Endothelial cell (in vitro differentiated cells): Measurements from ENCODE around the gene LGMN. TPM values are rescaled to one million over a fixed set of nuclear protein-coding genes. Genes with fewer than 3 reads are reported as not detected.

Experiments used
- DNase-seq: peaks from one replicate; pipeline ENCODE4 v3.0.0; 2021; ENCODE audit warnings: low spot score
- H3K27ac Mint-ChIP-seq: one replicate; pipeline ENCODE4 v1.8.0; 2021; ENCODE audit warnings: mixed read lengths, inconsistent platforms; ENCODE audit not compliant: unreplicated experiment
- H3K27me3 Mint-ChIP-seq: one replicate; pipeline ENCODE4 v1.8.0; 2021; ENCODE audit warnings: mild to moderate bottlenecking, moderate library complexity, mixed read lengths, inconsistent platforms; ENCODE audit not compliant: unreplicated experiment
- H3K36me3 Mint-ChIP-seq: one replicate; pipeline ENCODE4 v1.8.0; 2021; ENCODE audit warnings: mild to moderate bottlenecking, low read depth, mixed read lengths, inconsistent platforms; ENCODE audit not compliant: unreplicated experiment
- H3K4me1 Mint-ChIP-seq: one replicate; pipeline ENCODE4 v1.8.0; 2021; ENCODE audit warnings: mild to moderate bottlenecking, mixed read lengths, inconsistent platforms; ENCODE audit not compliant: unreplicated experiment
- H3K4me3 Mint-ChIP-seq: one replicate; pipeline ENCODE4 v1.8.0; 2021; ENCODE audit warnings: mild to moderate bottlenecking, mixed read lengths, inconsistent platforms; ENCODE audit not compliant: unreplicated experiment
- H3K9me3 Mint-ChIP-seq: one replicate; pipeline ENCODE4 v1.8.0; 2021; ENCODE audit warnings: mixed read lengths, inconsistent platforms; ENCODE audit not compliant: unreplicated experiment
- total RNA-seq: library from RNA; stranded (reverse); fragmentation: NEBNext Ultra II Directional; extraction: Animal tissue kit (Norgen Biotek cat#: 25700); gene quantifications from one replicate; pipeline ENCODE4 v1.2.1, GENCODE V29; 2021; ENCODE audit not compliant: unreplicated experiment
- TF ChIP-seq, protein P1 (sequence below): fragments of 200-600 bp; sonication (generic); IDR thresholded peaks from one replicate; pipeline ENCODE4 v1.5.0; 2021; ENCODE audit warnings: antibody characterized with exemption; ENCODE audit not compliant: unreplicated experiment

The LGMN gene
- total RNA-seq, 1 donor from 2014 or later: 97.6 TPM

DNA sequence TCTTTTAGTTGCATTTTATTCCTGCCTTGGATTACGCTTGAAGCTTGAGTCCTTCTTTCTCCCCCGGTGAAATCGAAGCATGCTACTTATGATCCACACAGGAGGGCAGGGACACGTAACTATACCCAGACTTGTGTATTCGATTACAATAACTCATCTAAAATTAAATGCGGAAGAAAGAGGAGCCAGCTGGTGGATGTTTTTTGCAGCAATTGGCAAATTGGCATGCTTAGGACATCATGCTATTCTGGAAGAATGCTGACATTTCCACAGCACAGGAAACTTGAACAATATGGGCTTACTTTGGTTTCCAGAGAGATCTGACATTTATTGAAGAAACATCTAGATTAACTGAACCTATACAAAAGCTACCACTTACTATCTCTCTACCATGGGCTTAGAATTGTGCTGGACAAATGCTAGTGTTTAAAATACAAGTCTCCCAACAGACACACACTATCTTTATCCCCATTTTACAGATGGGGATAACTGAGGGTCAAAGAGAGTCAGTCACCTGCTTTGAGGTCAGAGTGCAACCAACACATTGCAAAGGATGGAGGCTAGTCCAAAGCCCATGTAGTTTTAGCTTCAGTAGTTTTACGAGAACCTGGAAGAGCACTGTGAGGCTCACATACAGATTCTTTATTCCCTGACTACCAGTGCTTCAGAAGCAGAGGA, 36.3 kb downstream of the LGMN start:
- H3K9me3 Mint-ChIP-seq: no peaks in the 10 kb centered on the region
- H3K4me1 Mint-ChIP-seq: no peaks in the 10 kb centered on the region
- no peak overlapping the region for H3K27ac Mint-ChIP-seq
- TF ChIP-seq, protein P1, sequence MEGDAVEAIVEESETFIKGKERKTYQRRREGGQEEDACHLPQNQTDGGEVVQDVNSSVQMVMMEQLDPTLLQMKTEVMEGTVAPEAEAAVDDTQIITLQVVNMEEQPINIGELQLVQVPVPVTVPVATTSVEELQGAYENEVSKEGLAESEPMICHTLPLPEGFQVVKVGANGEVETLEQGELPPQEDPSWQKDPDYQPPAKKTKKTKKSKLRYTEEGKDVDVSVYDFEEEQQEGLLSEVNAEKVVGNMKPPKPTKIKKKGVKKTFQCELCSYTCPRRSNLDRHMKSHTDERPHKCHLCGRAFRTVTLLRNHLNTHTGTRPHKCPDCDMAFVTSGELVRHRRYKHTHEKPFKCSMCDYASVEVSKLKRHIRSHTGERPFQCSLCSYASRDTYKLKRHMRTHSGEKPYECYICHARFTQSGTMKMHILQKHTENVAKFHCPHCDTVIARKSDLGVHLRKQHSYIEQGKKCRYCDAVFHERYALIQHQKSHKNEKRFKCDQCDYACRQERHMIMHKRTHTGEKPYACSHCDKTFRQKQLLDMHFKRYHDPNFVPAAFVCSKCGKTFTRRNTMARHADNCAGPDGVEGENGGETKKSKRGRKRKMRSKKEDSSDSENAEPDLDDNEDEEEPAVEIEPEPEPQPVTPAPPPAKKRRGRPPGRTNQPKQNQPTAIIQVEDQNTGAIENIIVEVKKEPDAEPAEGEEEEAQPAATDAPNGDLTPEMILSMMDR: no peak
- no peak overlapping the region for H3K4me3 Mint-ChIP-seq
- no peaks in the 10 kb centered on the region for H3K27me3 Mint-ChIP-seq
- DNase-seq: no peak
- H3K36me3 Mint-ChIP-seq: peaks cover 29% of the 10 kb centered on the region

DNA sequence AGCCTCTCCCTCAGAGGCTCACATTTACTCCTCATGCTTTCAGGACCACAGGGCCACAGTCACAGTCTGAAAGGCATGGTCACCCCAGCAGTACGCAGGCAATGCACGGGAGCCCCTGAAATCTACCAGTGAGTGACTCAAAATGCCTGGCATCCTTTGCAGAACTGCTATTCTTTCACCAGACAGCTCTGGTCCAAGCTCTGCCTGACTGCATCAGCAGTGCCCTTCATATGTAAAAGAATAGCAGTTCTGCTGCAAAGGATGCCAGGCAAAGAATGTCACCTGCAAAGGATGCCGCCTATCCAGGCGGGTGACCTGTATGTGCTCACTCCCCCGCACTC, 38.5 kb downstream of the LGMN start:
- DNase-seq: no peak
- Mint-ChIP-seq H3K27me3 (peaks cover 1% of the 10 kb centered on the region), H3K36me3 (peaks cover 41% of the 10 kb centered on the region), H3K4me3 (peak overlapping the region; percentile 18), H3K4me1 (no peaks in the 10 kb centered on the region), H3K9me3 (no peaks in the 10 kb centered on the region), H3K27ac (no peak overlapping the region)
- TF ChIP-seq, protein P1: no peak

DNA sequence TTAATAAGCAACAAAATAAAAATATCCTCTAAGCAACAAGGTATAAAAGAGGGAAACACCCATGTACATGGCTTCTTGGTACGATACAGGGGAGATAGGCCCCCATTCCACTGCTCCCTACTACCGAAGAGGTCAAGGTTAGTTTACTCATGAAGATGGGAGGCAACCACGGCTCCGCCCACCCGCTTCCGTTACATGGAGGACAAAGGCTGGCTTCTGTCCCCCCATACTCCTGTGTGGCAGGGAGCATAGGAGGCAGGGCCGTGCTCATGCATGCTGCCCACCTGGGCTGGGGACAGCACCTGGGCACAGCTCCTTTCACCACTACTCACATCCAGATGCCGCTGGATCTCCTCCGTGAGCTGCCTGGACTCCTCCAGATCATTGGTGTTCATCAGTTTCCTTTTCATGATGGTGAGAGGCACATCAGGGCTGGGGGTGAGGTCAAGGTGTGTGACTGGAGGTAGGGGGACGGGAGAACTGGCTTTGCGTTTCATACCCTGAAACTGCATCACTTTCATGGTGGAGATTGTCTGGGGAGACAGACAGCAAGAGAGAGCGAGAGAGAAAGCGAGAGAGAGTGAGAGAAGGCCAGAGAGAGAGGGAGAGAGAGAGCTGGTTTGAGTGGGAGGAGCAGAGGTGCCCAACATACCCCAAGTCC, 39.0 kb downstream of the LGMN start:
- DNase-seq: no peak
- peak overlapping the region; percentile 4 for H3K4me3 Mint-ChIP-seq
- no peaks in the 10 kb centered on the region for H3K4me1 Mint-ChIP-seq
- TF ChIP-seq, protein P1: no peak
- no peaks in the 10 kb centered on the region for H3K9me3 Mint-ChIP-seq
- H3K27me3 Mint-ChIP-seq: peaks cover 1% of the 10 kb centered on the region
- H3K36me3 Mint-ChIP-seq: peaks cover 46% of the 10 kb centered on the region
- no peak overlapping the region for H3K27ac Mint-ChIP-seq

DNA sequence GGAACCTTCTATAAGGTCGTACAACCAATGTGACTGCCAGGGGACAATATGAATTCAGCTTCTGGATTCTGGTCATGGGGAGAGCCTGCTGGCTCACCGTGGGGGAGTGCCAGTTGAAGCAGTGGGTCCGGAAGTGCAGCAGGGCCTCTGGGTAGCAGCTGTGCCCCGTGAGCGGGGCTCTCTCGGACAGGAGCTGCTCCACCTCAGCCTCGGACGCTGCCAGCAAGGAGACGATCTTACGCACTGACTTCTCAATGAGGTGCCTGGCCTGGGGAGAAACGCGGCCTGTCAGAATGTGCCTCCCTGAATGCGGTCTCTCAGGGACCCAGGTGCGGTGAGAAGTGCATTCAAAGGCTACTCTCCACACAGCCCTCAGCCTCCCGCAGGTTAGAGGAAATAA, 42.0 kb downstream of the LGMN start:
- TF ChIP-seq, protein P1: no peak
- H3K4me3 Mint-ChIP-seq: no peak overlapping the region
- no peak overlapping the region for H3K27ac Mint-ChIP-seq
- H3K36me3 Mint-ChIP-seq: peaks cover 51% of the 10 kb centered on the region
- no peak for DNase-seq
- no peaks in the 10 kb centered on the region for H3K9me3 Mint-ChIP-seq
- H3K4me1 Mint-ChIP-seq: no peaks in the 10 kb centered on the region
- peaks cover 3% of the 10 kb centered on the region for H3K27me3 Mint-ChIP-seq

DNA sequence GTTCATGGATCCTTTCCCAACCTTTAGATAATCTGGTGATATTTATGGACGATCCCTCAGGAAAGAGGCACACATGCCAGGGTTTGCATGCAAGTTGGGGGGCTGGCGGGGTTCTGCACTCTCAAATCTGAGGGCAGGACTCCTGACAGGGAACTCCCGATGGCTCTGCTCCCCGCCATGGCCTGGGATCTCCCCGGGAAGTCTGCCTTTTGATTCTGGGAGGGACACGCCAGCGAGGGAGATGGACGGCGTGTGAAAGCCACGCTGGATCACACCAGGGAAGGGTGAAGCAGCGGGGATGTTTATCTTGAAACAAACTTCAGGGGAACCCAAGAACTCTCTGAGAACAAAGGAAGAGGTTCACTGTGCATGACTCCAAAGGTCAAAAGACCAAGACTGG, 43.6 kb downstream of the LGMN start:
- H3K4me1 Mint-ChIP-seq: no peaks in the 10 kb centered on the region
- peaks cover 3% of the 10 kb centered on the region for H3K27me3 Mint-ChIP-seq
- no peak for DNase-seq
- no peak overlapping the region for H3K27ac Mint-ChIP-seq
- peaks cover 40% of the 10 kb centered on the region for H3K36me3 Mint-ChIP-seq
- TF ChIP-seq, protein P1: no peak
- no peaks in the 10 kb centered on the region for H3K9me3 Mint-ChIP-seq
- H3K4me3 Mint-ChIP-seq: peak overlapping the region; percentile 62
